Measurements from ENCODE around the gene PPP1R11.

Gene PPP1R11

GRCh38 chr6:30043744-30044143 lies 23.3 kb upstream of the PPP1R11 start:
- H3K27ac Mint-ChIP-seq, result peak overlapping the region; percentile 5

GRCh38 chr6:30044630-30045029 lies 22.4 kb upstream of the PPP1R11 start:
- no peaks in the 10 kb centered on the region for H3K27me3 Mint-ChIP-seq
- H3K4me3 Mint-ChIP-seq, result no peak overlapping the region
- ATAC-seq, result no peak
- H3K4me1 Mint-ChIP-seq, result peaks cover 22% of the 10 kb centered on the region
- peaks cover 20% of the 10 kb centered on the region for H3K36me3 Mint-ChIP-seq
- H3K9me3 Mint-ChIP-seq, result no peaks in the 10 kb centered on the region
- no peak overlapping the region for H3K27ac Mint-ChIP-seq

More at GRCh38 chr6:30043744-30044143, 23.3 kb upstream of the PPP1R11 start:
- Mint-ChIP-seq H3K27me3 (no peaks in the 10 kb centered on the region), H3K4me3 (no peak overlapping the region), H3K9me3 (no peaks in the 10 kb centered on the region), H3K4me1 (peaks cover 22% of the 10 kb centered on the region), H3K36me3 (peaks cover 20% of the 10 kb centered on the region)
- no peak for ATAC-seq

- no peak for ATAC-seq
- Mint-ChIP-seq H3K27ac (no peak overlapping the region), H3K36me3 (peaks cover 16% of the 10 kb centered on the region), H3K4me3 (no peak overlapping the region), H3K4me1 (peaks cover 22% of the 10 kb centered on the region), H3K9me3 (no peaks in the 10 kb centered on the region), H3K27me3 (no peaks in the 10 kb centered on the region)
Observed at GRCh38 chr6:30047220-30047619, 19.8 kb upstream of the PPP1R11 start.

GRCh38 chr6:30053682-30054081 lies 13.3 kb upstream of the PPP1R11 start:
- H3K36me3 Mint-ChIP-seq, result peaks cover 21% of the 10 kb centered on the region

DNA sequence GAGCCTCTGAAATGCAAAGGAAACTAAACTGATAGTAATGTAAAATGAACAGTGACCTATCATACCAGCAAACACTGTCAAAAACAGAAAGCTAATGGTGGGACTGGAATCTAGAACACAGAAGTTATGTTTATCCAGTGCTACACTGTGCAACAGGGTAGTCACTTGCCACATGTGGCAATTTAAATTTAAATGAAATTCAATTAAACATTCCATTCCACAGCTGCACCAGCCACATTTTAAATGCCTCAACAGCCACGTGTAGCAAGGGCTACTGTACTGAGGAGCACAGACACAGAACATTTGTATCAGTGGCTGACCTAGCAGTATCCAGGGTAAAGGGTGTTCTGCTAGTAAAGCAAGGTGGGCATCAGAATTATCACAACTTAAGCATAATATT lies 11.5 kb upstream of the PPP1R11 start:
- peaks cover 21% of the 10 kb centered on the region for H3K36me3 Mint-ChIP-seq
- ATAC-seq, result no peak
- H3K27ac Mint-ChIP-seq, result no peak overlapping the region
- peaks cover 14% of the 10 kb centered on the region for H3K4me1 Mint-ChIP-seq
- no peaks in the 10 kb centered on the region for H3K9me3 Mint-ChIP-seq
- no peaks in the 10 kb centered on the region for H3K27me3 Mint-ChIP-seq
- H3K4me3 Mint-ChIP-seq, result no peak overlapping the region

More at GRCh38 chr6:30053682-30054081, 13.3 kb upstream of the PPP1R11 start:
- H3K27me3 Mint-ChIP-seq, result no peaks in the 10 kb centered on the region
- H3K9me3 Mint-ChIP-seq, result no peaks in the 10 kb centered on the region
- H3K4me3 Mint-ChIP-seq, result no peak overlapping the region
- ATAC-seq, result no peak
- peaks cover 6% of the 10 kb centered on the region for H3K4me1 Mint-ChIP-seq
- no peak overlapping the region for H3K27ac Mint-ChIP-seq

GRCh38 chr6:30060606-30061091 lies 6.3 kb upstream of the PPP1R11 start:
- peak overlapping the region; percentile 91 for H3K4me3 Mint-ChIP-seq
- peak; percentile 68 for ATAC-seq
- H3K27ac Mint-ChIP-seq, result peak overlapping the region; percentile 91
- peaks cover 28% of the 10 kb centered on the region for H3K4me1 Mint-ChIP-seq
- no peaks in the 10 kb centered on the region for H3K27me3 Mint-ChIP-seq
- no peaks in the 10 kb centered on the region for H3K9me3 Mint-ChIP-seq
- H3K36me3 Mint-ChIP-seq, result peaks cover 25% of the 10 kb centered on the region

- ATAC-seq, result peak; percentile 97
- H3K27me3 Mint-ChIP-seq, result no peaks in the 10 kb centered on the region
- H3K4me1 Mint-ChIP-seq, result peaks cover 34% of the 10 kb centered on the region
- H3K9me3 Mint-ChIP-seq, result no peaks in the 10 kb centered on the region
- peak within 1 kb of the TSS; percentile 91 for H3K27ac Mint-ChIP-seq
- peak within 1 kb of the TSS; percentile 91 for H3K4me3 Mint-ChIP-seq
- H3K36me3 Mint-ChIP-seq, result peaks cover 25% of the 10 kb centered on the region
Observed at GRCh38 chr6:30061092-30061857, 5.7 kb upstream of the PPP1R11 start, which contains the start of gene POLR1H. Gene POLR1H (plus strand): TSS chr6:30061265. CDS start chr6:30061525, 260 bp downstream.

DNA sequence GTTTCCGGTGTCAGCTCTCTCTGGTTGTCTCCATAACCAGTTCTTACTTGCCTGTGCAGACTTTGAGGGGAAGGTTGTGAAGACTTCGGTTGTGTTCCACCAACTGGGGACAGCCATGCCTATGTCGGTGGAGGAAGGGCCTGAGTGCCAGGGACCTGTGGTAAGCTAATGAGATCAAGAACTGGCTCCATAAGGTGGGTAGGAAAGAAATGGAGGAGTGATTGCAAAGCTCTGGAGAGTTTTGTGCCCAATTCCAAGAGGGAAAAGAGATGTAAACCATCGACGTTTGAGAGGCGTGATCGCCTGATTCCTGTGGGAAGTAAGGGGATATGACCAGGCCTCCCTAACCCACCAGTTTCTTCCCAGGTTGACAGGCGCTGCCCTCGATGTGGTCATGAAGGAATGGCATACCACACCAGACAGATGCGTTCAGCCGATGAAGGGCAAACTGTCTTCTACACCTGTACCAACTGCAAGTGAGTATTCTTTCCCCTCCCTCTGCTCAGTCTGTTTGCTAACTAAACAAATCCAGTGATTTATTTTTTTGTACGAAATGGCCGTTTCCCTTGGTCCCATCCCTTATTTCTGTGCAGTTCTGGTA lies 5.0 kb upstream of the PPP1R11 start:
- no peaks in the 10 kb centered on the region for H3K27me3 Mint-ChIP-seq
- peaks cover 18% of the 10 kb centered on the region for H3K36me3 Mint-ChIP-seq
- H3K4me1 Mint-ChIP-seq, result peaks cover 36% of the 10 kb centered on the region
- no peaks in the 10 kb centered on the region for H3K9me3 Mint-ChIP-seq
- peak; percentile 40 for ATAC-seq
- H3K4me3 Mint-ChIP-seq, result peak overlapping the region; percentile 91
- peak overlapping the region; percentile 91 for H3K27ac Mint-ChIP-seq

- Mint-ChIP-seq H3K36me3 (peaks cover 14% of the 10 kb centered on the region), H3K27ac (peak overlapping the region; percentile 43), H3K4me1 (peaks cover 42% of the 10 kb centered on the region), H3K27me3 (no peaks in the 10 kb centered on the region), H3K4me3 (no peak overlapping the region), H3K9me3 (no peaks in the 10 kb centered on the region)
- ATAC-seq, result no peak
Observed at GRCh38 chr6:30062471-30063178, 4.4 kb upstream of the PPP1R11 start.

- no peaks in the 10 kb centered on the region for H3K9me3 Mint-ChIP-seq
- ATAC-seq, result no peak
- no peak overlapping the region for H3K4me3 Mint-ChIP-seq
- no peaks in the 10 kb centered on the region for H3K27me3 Mint-ChIP-seq
- H3K27ac Mint-ChIP-seq, result peak overlapping the region; percentile 43
- peaks cover 18% of the 10 kb centered on the region for H3K36me3 Mint-ChIP-seq
- peaks cover 49% of the 10 kb centered on the region for H3K4me1 Mint-ChIP-seq
Observed at GRCh38 chr6:30063315-30063714, 3.7 kb upstream of the PPP1R11 start.

GRCh38 chr6:30066082-30066481 lies 916 bp upstream of the PPP1R11 start:
- peaks cover 52% of the 10 kb centered on the region for H3K4me1 Mint-ChIP-seq
- peaks cover 9% of the 10 kb centered on the region for H3K27me3 Mint-ChIP-seq
- H3K4me3 Mint-ChIP-seq, result peak overlapping the region; percentile 88
- H3K36me3 Mint-ChIP-seq, result peaks cover 45% of the 10 kb centered on the region
- H3K27ac Mint-ChIP-seq, result peak overlapping the region; percentile 85
- no peak for ATAC-seq
- H3K9me3 Mint-ChIP-seq, result no peaks in the 10 kb centered on the region

GRCh38 chr6:30067460-30068139 lies 602 bp downstream of the PPP1R11 start:
- no peak for ATAC-seq
- H3K27me3 Mint-ChIP-seq, result peaks cover 22% of the 10 kb centered on the region
- H3K27ac Mint-ChIP-seq, result peak overlapping the region; percentile 85
- H3K9me3 Mint-ChIP-seq, result no peaks in the 10 kb centered on the region
- peaks cover 55% of the 10 kb centered on the region for H3K36me3 Mint-ChIP-seq
- H3K4me1 Mint-ChIP-seq, result peaks cover 56% of the 10 kb centered on the region
- H3K4me3 Mint-ChIP-seq, result peak overlapping the region; percentile 88

GRCh38 chr6:30071081-30071818 lies 4.3 kb downstream of the PPP1R11 start:
- ATAC-seq, result no peak
- Mint-ChIP-seq H3K27me3 (peaks cover 55% of the 10 kb centered on the region), H3K27ac (no peak overlapping the region), H3K36me3 (peaks cover 56% of the 10 kb centered on the region), H3K9me3 (no peaks in the 10 kb centered on the region), H3K4me1 (peaks cover 55% of the 10 kb centered on the region), H3K4me3 (no peak overlapping the region)

GRCh38 chr6:30071858-30072257 lies 4.9 kb downstream of the PPP1R11 start:
- peaks cover 61% of the 10 kb centered on the region for H3K27me3 Mint-ChIP-seq
- H3K4me3 Mint-ChIP-seq, result no peak overlapping the region
- H3K4me1 Mint-ChIP-seq, result peaks cover 53% of the 10 kb centered on the region
- H3K9me3 Mint-ChIP-seq, result no peaks in the 10 kb centered on the region
- no peak for ATAC-seq
- H3K27ac Mint-ChIP-seq, result no peak overlapping the region
- peaks cover 56% of the 10 kb centered on the region for H3K36me3 Mint-ChIP-seq
